A172 (cell line): Measurements from ENCODE around the gene SETD6. TPM values are rescaled to one million over a fixed set of nuclear protein-coding genes. Genes with fewer than 3 reads are reported as not detected.

Experiments used
- DNase-seq: peaks from one replicate; pipeline ENCODE4 v3.0.0-alpha.2; 2015; ENCODE audit warnings: low spot score
- total RNA-seq: library from RNA; depleted of rRNA; stranded (reverse); fragments of >200 nt; shearing (Covaris generic); gene quantifications from 2 replicates; pipeline ENCODE4 v1.2.3, GENCODE V29; 2014

Gene SETD6
- total RNA-seq, 1 experiment from 2014 or later = 12.8 TPM

- DNase-seq = no peak
Measured at GRCh38 chr16:58507963-58508670, 7.2 kb upstream of the SETD6 start.

- DNase-seq = no peak
Measured at GRCh38 chr16:58508671-58509251, 6.6 kb upstream of the SETD6 start.

GRCh38 chr16:58509256-58510096, 5.8 kb upstream of the SETD6 start:
- DNase-seq = no peak

GRCh38 chr16:58510097-58510775, 5.1 kb upstream of the SETD6 start:
- no peak for DNase-seq

- no peak for DNase-seq
Measured at GRCh38 chr16:58510776-58511628, 4.3 kb upstream of the SETD6 start.

GRCh38 chr16:58511933-58512815, 3.1 kb upstream of the SETD6 start:
- peak; percentile 63 for DNase-seq

- no peak for DNase-seq
Measured at GRCh38 chr16:58513874-58514273, 1.4 kb upstream of the SETD6 start.

- DNase-seq = no peak
Measured at GRCh38 chr16:58515871-58516767, 802 bp downstream of the SETD6 start.

GRCh38 chr16:58516768-58517107, 1.4 kb downstream of the SETD6 start:
- no peak for DNase-seq

GRCh38 chr16:58518083-58518979, 3.0 kb downstream of the SETD6 start:
- no peak for DNase-seq

- no peak for DNase-seq
Measured at GRCh38 chr16:58518980-58519368, 3.7 kb downstream of the SETD6 start.

- DNase-seq = no peak
Measured at GRCh38 chr16:58519707-58520106, 4.4 kb downstream of the SETD6 start.

GRCh38 chr16:58530179-58530578, 14.9 kb downstream of the SETD6 start:
- no peak for DNase-seq

GRCh38 chr16:58532414-58532813, 17.1 kb downstream of the SETD6 start:
- DNase-seq = no peak

GRCh38 chr16:58533751-58534470, 18.6 kb downstream of the SETD6 start:
- DNase-seq = no peak

GRCh38 chr16:58535100-58535499, 19.8 kb downstream of the SETD6 start:
- no peak for DNase-seq

GRCh38 chr16:58536278-58536677, 21.0 kb downstream of the SETD6 start:
- DNase-seq = no peak
